ENCODE measurements around the gene SCN2B.

Gene SCN2B, protein sequence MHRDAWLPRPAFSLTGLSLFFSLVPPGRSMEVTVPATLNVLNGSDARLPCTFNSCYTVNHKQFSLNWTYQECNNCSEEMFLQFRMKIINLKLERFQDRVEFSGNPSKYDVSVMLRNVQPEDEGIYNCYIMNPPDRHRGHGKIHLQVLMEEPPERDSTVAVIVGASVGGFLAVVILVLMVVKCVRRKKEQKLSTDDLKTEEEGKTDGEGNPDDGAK

DNA sequence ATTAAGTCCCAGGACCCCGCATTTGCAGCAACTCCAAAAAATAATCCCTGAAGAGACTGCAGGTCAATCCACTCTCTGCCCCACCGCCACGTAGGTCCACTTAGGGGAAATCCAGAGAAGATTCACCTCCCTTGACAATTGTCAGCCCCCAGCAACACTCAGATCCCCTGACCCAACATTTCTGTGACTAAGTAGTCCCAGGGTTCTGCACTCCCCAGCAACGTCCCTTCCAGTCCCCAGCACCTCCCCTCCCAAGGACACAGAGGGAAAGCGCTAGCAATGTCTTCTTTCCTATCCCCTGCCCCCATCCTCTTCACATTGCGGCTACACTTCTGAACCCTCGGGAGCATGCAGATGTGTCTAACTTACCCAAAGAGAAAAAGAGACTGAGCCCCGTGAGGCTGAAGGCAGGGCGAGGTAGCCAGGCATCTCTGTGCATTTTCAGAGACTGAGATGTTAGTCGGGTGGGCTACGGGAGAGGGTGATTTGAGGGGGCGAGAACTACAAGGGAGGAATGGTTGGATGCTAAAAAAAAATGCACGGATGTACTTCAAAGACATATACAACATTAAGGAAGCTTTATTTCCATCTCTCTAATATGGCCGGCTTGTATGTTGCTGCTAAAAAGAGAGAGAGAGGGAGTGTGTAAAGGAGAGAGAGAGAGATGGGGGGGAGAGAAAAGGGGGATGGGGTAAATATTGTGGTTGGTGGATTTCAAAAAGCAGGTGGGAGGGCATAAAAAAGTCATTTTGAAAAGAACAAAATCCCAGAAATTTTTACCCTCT is at the start of gene SCN2B:
SCN2B (minus strand) TSS at position 647 of the 785 bp plus-strand sequence; CDS start at position 439, 208 bp downstream.
- no peak for DNase-seq (ENCODE audit: low spot score)

DNA sequence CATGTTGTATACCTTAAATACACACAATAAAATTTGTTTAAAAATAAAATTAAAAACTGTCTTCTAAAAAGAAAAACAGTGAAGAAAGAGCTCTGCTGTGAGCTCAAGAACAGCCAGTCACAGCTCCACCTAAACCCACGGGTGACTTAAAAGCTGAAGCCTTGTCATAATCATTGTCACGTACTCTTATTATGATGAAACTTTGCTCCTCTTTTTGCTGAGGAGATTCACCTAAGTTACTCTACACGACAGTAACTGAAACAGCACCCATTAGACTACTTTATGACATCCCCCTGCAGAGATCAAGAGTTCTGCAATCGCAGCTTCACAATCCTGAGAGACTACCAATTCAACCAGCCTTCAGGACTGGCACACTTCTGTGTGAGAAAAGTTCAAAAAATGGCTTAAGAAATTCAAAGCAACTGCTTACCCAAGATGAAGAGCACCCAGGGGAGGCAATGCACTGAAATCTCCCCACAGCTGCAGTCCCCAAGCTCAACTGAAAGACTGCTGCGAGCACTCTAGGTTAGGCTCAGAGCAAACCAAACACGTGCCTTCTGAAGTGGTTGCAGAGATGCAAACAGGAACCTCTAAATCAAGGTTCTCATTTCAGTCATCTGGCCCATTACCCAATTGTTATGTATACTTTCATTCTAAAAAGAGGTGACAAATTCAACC is 48.2 kb upstream of the SCN2B start, which contains the start of gene JAML:
JAML (minus strand) TSS at position 501 of the 678 bp plus-strand sequence. CDS start 10,145 bp downstream, outside the sequence.
- DNase-seq (ENCODE audit: low spot score): no peak

DNA sequence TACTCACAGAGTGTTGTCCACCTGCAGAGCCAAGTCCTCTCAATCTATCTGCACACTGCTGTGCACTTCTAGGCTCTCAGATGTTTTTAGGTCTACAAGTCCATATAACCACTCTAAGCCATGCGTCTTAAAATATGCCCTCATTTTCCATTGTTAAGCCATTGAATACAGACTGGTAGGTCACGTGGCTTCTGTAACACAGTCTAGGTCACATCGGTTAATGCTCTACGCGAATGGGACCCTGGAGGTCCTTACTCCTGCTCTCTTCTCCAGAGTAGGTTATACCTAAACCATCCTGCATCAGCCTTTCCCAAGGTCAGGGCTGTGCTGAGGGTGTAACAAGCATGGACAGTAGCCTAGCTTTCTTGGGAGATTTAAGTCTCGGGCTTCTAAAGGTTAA is 47.6 kb upstream of the SCN2B start:
- no peak for DNase-seq (ENCODE audit: low spot score)

DNA sequence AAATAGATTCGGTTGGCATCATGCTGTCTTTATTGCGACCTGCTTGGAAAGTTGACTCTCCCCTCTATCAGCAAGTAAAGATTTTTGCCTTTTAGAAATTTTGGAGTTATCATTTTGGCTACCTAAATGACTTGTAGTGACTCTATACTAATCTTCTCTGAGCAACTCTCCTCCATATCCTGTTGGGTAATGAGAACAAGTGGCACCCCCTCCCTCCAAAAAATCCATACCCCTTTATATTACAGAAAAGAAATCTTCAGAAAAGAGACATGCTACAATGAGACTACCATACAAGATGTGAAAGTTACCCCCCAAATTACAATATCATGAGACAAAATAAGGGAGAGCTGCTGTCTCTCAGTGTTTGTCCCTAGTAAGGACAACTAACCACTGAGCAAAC is 47.1 kb upstream of the SCN2B start:
- no peak for DNase-seq (ENCODE audit: low spot score)

DNA sequence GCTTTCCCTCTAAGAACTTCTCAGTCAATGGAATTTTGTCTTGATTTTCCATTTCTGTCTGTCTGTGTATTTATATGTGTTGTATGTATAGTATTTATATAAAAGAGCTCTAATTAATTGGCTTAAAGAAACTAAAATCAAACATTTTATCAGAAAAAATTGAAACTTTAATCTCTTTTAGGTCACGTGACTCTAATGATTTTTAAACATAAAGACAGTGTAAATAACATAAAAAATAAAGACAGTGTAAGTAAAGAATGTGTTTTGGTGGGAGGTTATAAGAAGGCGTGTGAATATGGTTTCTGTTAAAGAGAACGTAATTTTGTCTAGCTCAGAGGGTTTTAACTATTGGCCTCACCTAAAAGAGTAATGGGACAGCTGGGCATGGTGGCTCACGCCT is 46.0 kb upstream of the SCN2B start:
- DNase-seq (ENCODE audit: low spot score): no peak

DNA sequence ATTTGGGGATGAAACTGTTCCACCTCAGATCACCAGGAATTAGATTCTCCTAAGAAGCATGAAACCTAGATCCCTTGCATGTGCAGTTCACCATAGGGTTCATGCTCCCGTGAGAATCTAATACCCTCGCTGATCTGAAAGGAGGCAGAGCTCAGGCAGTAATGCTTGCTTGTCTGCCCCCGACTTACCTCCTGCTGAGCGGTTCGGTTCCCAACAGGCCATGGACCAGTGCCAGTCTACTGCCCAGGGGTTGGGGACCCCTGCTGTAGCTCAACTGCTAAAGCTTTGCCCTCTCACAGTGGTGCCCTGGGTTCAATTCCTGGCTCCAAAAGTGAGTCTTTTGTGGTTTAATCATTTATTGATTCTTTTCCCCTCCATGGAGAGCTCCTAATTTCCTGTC is 45.0 kb upstream of the SCN2B start:
- no peak for DNase-seq (ENCODE audit: low spot score)

DNA sequence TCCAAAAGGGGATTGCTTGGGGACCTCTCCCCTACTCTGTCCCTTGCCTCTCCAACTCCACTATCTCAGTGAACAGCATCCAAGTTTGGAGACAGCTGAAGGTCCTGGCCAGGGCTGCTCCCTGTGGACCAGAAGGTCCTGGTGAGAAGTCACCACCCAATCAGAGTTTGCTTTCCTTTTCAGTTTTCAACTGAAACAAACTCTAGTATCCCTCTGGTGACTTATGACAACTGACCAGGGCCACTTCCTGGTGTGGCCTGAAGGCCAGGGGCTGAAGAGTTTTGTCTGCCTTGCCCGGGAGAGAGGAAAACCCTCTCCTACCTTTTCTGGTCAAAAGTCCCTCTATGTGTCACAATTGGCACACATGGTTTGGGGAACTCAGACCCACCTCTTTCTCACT is 43.3 kb upstream of the SCN2B start:
- DNase-seq (ENCODE audit: low spot score): no peak

DNA sequence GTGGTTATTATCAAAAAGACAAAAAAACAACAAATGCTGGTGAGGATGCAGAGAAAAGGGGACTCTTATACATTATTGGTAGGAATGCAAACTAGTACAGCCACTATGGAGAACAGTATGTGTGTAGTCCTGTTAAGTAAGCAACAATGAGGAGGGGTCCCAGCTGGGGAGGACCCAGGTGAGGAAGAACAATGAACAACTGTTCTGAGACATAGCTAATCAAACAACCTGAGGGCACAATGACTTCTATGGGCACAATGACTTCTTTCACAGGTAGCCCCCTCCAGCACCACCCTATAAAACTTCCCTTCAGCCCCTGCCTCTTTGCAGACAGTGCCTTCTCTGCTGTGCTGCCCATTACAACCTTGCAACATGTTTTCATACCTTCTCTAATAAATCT is 42.8 kb upstream of the SCN2B start:
- DNase-seq (ENCODE audit: low spot score): no peak

DNA sequence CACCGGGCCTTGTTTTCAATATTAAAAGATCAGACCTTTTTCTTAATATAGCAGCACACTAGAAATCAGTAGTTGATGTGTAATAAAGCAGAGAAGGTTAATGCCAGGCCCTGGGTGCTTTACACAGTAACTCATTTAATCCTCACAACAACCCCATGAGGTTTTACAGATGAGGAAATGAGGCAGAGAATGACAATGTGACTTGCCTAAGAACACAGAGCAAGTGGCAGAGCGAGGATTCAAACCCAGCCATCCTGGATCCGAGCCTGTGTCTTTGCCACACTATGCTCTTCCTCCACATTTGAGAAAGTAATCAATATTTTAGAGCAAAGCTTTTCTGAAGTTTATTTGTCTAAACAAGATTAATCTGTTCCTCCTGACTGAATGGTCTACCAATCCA is 41.1 kb upstream of the SCN2B start:
- DNase-seq (ENCODE audit: low spot score): no peak

DNA sequence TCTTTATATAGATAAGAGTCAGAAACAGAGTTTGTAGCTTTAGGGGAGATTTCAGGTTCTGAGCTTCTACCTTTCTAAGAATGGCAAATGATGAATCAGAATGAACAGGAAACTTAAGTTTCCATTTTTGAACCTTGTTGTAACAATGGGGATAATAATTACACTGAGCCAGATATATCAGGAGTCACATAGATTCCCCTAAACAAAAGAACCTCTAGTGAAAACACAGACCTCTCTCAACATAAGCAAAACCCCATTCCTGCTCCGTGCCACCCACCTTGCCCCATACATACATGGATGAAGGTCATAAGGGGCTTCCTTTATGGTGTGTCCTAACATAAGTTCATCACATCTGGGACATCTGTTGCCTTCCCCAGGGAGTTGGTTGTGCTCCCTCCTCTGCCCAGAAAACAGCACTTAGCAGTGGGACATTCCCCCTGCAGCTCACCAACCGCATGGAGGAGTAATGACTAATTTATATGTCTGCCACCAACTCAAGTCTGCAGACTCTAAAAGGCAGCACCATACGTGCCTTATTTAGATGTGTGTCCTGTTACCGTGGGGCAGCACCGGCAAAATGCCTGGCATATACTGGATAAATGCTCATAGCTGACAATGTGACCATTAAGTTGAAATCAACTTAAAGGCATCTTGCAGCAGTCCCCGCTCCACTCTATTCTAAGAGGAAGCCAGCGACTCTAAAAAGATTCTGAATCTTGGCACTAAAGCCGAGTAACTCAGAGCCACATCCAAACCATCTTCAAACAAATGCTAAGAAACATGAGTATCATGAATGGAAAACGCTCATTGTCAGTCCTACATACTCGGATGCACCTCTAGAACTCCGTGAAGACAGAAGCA is 40.4 kb upstream of the SCN2B start:
- no peak for DNase-seq (ENCODE audit: low spot score)

DNA sequence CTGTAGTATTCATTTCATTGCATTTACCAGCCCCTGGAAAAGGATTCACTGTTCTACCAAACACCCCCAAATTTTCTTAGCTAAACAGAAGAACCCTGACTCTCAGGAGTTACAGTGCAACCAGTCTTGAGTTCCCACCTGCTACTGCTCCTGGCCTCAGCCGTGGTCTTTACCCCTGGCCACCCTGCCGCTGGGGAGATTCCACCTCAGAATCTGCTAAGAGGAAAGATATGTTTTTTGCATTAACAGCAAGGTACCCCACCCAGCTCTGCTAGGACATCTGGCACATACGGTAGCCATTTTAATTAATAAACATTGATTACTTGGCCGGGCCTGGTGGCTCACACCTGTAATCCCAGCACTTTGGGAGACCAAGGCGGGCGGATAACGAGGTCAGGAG is 39.3 kb upstream of the SCN2B start:
- no peak for DNase-seq (ENCODE audit: low spot score)

DNA sequence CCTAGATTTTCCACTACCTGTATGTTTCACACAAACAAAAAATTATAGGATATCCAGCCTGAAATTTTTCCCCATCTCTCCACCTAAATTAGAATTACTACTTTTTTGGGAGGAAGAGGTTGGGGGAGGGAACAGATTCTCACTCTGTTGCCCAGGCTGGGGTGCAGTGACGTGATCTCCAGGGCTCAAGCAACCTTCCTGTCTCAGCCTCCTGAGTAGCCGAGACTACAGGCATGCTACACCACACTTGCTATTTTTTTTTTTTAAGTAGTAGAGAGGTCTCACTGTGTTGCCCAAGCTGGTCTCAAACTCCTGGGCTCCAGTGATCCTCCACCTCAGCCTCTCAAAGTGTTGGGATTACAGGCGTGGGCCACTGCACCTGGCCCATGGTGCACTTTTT is 38.8 kb upstream of the SCN2B start:
- DNase-seq (ENCODE audit: low spot score): no peak

DNA sequence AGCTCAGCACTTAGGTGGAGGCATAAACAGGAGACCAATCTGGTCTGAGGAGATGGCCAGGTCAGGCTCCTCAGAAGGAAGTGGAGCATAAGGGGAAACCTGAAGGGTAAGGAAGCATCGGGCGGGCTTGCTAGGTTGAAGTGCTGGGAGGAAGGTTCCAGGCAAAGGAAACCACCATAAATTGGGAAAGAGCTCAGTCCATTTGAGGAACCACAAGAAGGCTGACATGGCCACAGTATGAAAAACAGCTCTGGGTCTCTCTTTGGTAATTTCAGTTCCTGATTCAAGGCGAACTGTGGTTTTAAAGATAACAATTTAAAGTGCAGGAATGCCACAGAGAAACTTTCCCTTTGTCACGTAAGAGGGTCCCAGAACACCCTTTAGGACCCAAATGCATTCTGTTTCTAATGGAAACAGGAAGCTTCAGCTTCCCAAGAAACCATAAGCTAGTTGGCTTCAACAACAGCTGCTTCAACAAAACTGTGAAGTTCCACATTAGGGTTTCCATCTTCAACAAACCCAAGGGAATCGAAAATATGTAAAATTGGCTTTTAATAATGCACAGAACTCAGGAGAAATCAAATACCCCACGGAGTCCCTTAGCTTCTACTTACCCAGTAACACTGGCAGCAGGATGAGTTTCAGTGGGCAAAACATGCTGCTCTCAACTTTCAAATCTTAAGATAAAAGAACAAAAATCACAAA is 37.9 kb upstream of the SCN2B start:
- no peak for DNase-seq (ENCODE audit: low spot score)

DNA sequence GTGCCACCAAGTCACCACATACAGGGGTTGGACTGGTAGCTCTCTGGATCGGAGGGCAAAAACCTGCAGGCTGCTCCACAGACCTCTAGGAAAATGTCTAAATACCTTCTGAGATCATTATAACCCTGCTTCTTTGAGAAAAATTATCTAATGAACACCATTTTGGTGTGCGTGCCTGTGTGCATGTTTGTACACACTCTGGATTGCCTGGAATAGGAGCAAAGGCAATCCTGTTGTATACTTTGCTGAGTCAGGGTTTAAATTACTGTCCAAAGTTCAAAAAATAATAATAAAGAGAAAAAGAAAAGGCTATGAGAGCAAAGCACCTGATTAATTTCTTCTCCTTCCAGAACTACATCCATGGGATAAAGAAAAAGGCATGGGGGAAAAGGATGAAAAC is 37.3 kb upstream of the SCN2B start:
- DNase-seq (ENCODE audit: low spot score): no peak

DNA sequence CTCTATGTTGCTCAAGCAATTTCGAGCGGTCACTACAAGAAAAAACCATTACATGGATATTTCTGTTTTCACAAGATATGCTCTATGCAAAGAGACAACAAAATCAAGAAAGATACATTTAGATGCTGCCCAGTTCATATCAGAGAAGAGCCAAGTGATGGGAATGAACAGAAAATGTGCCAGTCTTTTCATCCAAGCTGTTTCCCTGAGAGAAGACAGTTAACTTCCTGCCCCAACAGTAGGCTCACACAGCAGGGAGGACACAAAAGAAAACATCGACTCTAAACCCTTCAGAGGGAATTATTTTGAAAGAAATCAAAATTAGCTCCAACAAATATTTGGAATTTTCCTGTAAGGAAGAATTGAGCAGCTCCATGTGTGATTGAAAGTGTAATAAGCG is 36.8 kb upstream of the SCN2B start:
- DNase-seq (ENCODE audit: low spot score): no peak

DNA sequence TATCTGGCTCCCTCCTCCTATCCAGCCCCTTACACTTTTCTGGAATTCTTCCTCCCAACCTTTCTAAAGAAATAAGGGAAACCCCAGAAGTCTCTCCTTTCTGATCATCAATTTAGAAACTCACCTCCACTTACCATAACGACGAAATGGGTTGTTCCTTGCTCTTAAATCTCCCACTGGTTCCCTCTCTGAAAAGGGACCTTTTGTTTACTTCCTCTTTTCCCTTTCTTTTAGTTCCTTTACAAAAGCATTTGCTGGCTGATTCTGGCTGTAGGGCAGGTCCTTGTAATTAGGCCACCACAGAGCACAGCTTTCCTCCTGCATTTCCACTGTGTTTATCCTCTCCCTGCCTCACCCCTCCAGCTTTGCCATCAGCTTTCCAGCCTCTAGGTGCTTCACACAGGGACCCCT is 36.3 kb upstream of the SCN2B start:
- DNase-seq (ENCODE audit: low spot score): no peak

DNA sequence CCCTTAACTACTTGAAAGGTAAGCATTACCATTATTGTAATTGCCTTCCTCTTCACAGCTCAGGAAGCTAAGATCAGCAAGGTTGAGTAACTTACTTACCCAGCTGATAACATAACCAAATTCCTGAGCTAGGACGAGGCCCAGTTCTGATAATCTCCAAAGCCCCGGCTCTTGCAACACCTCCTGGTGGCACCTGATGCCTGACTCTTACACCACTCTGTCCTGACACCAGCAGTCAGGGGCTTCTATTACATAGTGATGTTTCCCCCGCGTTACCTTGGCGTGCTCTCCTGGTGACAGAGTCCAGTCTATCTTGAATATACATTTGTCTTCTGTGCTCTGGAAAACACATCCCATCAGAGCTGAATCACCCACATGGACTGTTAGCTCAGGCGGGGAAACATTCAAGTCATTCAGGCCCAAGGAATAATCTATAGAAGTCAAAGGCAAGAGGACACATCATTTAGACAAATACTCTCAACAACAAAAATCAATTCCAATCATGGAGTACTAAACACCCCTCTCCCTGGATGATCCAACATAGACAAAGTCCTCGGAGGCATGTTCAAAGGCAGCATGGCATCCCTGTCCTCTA is 35.8 kb upstream of the SCN2B start:
- no peak for DNase-seq (ENCODE audit: low spot score)

DNA sequence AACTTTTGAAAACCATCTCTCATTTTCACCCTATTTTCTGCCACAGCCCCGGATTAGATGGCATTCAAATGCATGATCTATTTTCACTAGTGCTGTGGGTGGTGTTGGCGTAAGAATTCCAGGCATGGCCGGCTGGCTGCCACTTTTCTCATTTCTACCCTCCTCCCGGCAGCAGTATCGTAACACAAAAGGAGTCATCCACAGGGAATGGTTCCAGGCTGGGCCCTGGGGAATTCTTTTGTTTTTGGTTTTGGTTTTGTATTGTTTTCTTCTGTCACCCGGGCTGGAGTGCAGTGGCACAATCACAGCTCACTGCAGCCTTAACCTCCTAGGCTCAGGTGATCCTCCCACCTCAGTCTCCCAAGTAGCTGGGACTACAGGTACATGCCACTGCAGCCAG is 34.6 kb upstream of the SCN2B start:
- no peak for DNase-seq (ENCODE audit: low spot score)

DNA sequence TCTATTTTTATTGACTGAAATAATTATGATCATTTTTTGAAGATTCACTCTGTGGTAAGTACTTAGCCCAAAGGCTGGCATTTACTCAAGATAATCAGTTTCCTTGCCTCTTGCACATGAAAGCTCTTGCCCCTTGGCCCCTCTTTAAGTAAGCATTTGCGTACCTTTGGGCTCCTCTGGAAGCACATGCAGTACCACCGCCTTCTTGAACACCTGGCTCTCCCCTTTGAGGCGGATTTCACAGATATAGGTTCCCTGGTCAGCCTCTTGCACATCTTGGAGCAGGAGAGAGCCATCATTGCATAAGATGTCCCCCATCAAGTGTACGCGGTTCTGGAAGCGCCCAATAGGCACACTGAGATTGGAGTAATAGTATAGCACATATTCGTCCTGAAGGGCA is 33.9 kb upstream of the SCN2B start:
- no peak for DNase-seq (ENCODE audit: low spot score)

DNA sequence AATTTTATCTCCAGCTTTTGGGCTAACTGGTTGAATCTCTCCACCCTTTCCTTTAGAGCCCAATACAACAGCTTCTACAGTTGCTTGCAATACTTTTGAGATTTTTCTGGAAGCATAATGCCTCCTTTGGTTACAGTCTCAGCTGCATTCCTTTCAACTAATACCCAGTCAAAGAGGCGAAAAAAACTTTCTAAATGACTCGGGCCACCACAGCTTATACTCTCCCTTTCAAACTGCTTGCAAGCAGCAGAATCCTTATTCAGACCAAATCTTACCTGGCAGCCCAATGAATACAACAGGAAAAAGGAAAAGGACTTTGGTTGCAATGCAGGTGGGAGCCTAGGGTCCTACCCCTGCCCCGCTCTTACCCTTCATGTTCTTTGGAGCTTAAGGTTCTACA is 32.6 kb upstream of the SCN2B start:
- no peak for DNase-seq (ENCODE audit: low spot score)

DNA sequence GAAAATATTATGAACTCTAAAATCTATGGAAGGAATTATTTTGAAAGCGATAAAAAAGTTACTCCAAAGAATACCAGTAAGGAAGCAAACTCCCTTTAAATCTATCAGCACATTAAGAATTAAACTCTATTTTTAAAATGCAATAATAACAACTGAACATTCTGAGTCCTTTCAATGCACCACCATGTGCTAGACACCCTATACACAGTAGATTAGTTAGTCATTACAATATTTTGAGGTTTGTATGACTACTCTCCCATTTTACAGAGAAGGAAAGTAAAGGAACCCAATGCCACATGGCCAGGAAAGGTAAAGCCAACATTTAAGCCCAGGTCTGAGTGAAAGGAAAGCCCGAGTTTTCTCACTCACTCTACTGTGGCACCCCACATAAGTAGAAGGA is 30.6 kb upstream of the SCN2B start:
- DNase-seq (ENCODE audit: low spot score): no peak
